Measurements from ENCODE around the gene HSPB1. TPM values are rescaled to one million over a fixed set of nuclear protein-coding genes. Genes with fewer than 3 reads are reported as not detected.
A peak's percentile ranks its signal among the peaks of the same experiment; 100 is the strongest.

Gene HSPB1
- total and polyA plus RNA-seq, 4 donors: 25.5 to 186 (median 104) TPM

GRCh38 chr7:76317782-76318487 is 15.5 kb downstream of the HSPB1 start:
- peak; percentile 95 for DNase-seq (ENCODE audit: low spot score)
- TF ChIP-seq REST (IDR thresholded peaks at IDR 0.05) (peak; percentile 52), JUND (IDR thresholded peaks at IDR 0.05) (no peak), SP1 (IDR thresholded peaks at IDR 0.05) (peak; percentile 91), MAX (IDR thresholded peaks at IDR 0.05) (no peak), GABPA (IDR thresholded peaks at IDR 0.05 in 1 of 2, conservative IDR thresholded peaks at IDR 0.05 in 1 of 2) (peak in 1 of 2 donors; percentile 27), HNF4A (conservative IDR thresholded peaks at IDR 0.05) (no peak), TAF1 (conservative IDR thresholded peaks at IDR 0.05) (peak; percentile 34), RAD21 (IDR thresholded peaks at IDR 0.05) (peak in 1 of 2 donors; percentile 42), YY1 (IDR thresholded peaks at IDR 0.05) (peak; percentile 87)
- Histone ChIP-seq H3K27ac (ENCODE audit: low read depth in 1 of 2, low read length in 2 of 2) (peak overlapping the region; percentile 84 to 97), H3K27me3 (ENCODE audit: control insufficient read depth in 4 of 4, insufficient read depth in 4 of 4, low read length in 3 of 4) (no peaks in the 10 kb centered on the region), H3K36me3 (ENCODE audit: control insufficient read depth in 4 of 4, insufficient read depth in 3 of 4, low read depth in 1 of 4, low read length in 3 of 4) (no peaks in the 10 kb centered on the region), H3K9me3 (ENCODE audit: control insufficient read depth in 4 of 4, low read length in 3 of 4) (no peaks in the 10 kb centered on the region), H3K4me3 (ENCODE audit: low read depth in 1 of 3, low read length in 3 of 3) (peak overlapping the region; percentile 58 to 89 (median 66)), H3K9ac (ENCODE audit: low read depth in 1 of 2, low read length in 2 of 2) (peak overlapping the region; percentile 5 to 58), H3K4me1 (ENCODE audit: control insufficient read depth in 4 of 4, insufficient read depth in 4 of 4, low read length in 3 of 4) (peaks cover 3 to 14% (median 11%) of the 10 kb centered on the region in 4 donors)
- under 1% methylated on average over 50 of the region's 50 CpGs for WGBS

- peak overlapping the region; percentile 58 to 82 for H3K9ac ChIP-seq (ENCODE audit: low read depth in 1 of 2, low read length in 2 of 2)
- H3K4me3 ChIP-seq (ENCODE audit: low read depth in 1 of 3, low read length in 3 of 3): peak overlapping the region; percentile 58 to 89 (median 66)
- H3K36me3 ChIP-seq (ENCODE audit: control insufficient read depth in 4 of 4, insufficient read depth in 3 of 4, low read depth in 1 of 4, low read length in 3 of 4): no peaks in the 10 kb centered on the region
- H3K27ac ChIP-seq (ENCODE audit: low read depth in 1 of 2, low read length in 2 of 2): peak overlapping the region; percentile 84 to 97
- H3K4me1 ChIP-seq (ENCODE audit: control insufficient read depth in 4 of 4, insufficient read depth in 4 of 4, low read length in 3 of 4): peaks cover 3 to 18% (median 11%) of the 10 kb centered on the region in 4 donors
- DNase-seq (ENCODE audit: low spot score): peak; percentile 68
- H3K27me3 ChIP-seq (ENCODE audit: control insufficient read depth in 4 of 4, insufficient read depth in 4 of 4, low read length in 3 of 4): no peaks in the 10 kb centered on the region
- no peaks in the 10 kb centered on the region for H3K9me3 ChIP-seq (ENCODE audit: control insufficient read depth in 4 of 4, low read length in 3 of 4)
- WGBS: 4% methylated on average over 25 of the region's 25 CpGs
- TF ChIP-seq EGR1 (IDR thresholded peaks at IDR 0.05; ENCODE audit: low read depth in 2 of 2) (no peak), FOXA1 (IDR thresholded peaks at IDR 0.05) (no peak), REST (IDR thresholded peaks at IDR 0.05) (peak; percentile 76), MAX (IDR thresholded peaks at IDR 0.05) (peak; percentile 72), RAD21 (IDR thresholded peaks at IDR 0.05) (peak; percentile 56 to 77), FOXA2 (IDR thresholded peaks at IDR 0.05) (no peak), GABPA (IDR thresholded peaks at IDR 0.05 in 1 of 2, conservative IDR thresholded peaks at IDR 0.05 in 1 of 2) (no peak), ZBTB33 (IDR thresholded peaks at IDR 0.05) (peak; percentile 61), SP1 (IDR thresholded peaks at IDR 0.05) (peak; percentile 76), JUND (IDR thresholded peaks at IDR 0.05) (peak in 1 of 2 donors; percentile 44), NR2F2 (IDR thresholded peaks at IDR 0.05) (peak; percentile 85), TAF1 (conservative IDR thresholded peaks at IDR 0.05) (peak; percentile 18), RXRA (IDR thresholded peaks at IDR 0.05) (peak; percentile 74 to 78), HNF4A (conservative IDR thresholded peaks at IDR 0.05) (peak; percentile 69), YY1 (IDR thresholded peaks at IDR 0.05) (peak; percentile 69), HNF4G (IDR thresholded peaks at IDR 0.05) (peak; percentile 29), CTCF (IDR thresholded peaks at IDR 0.05; ENCODE audit: low read depth, low read length, missing input control) (peak; percentile 50)
Observed at GRCh38 chr7:76318488-76319353, 16.2 kb downstream of the HSPB1 start.
